ENCODE results near the gene GDI1. TPM values are rescaled to one million over a fixed set of nuclear protein-coding genes. Genes with fewer than 3 reads are reported as not detected.

Gene GDI1
- polyA plus RNA-seq, 2 of the 4 experiments (the other 2 are of a cell fraction), result 124 to 128 TPM

GRCh38 chrX:154466907-154467306 lies 30.0 kb downstream of the GDI1 start:
- POLR2A ChIA-PET, result no interaction called here

GRCh38 chrX:154467556-154467955 lies 30.6 kb downstream of the GDI1 start:
- DNase-seq (ENCODE audit: low read depth in 1 of 2, low spot score in 1 of 2) (no peak), ATAC-seq (no peak), FAIRE-seq (no peak)
- no peaks in the 10 kb centered on the region for H3K4me1 ChIP-seq
- H3K27ac ChIP-seq, result no peak overlapping the region
- WGBS (ENCODE audit: missing lambda C conversion rate), result 95% methylated on average over 4 of the region's 21 CpGs
- H3K4me3 ChIP-seq, result no peak overlapping the region
- no peak overlapping the region for H3K4me2 ChIP-seq
- TF ChIP-seq POLR2AphosphoS2 (conservative IDR thresholded peaks at IDR 0.05; ENCODE audit: low read length), result no peak
- no peak for TF ChIP-seq MAX (IDR thresholded peaks at IDR 0.05)
- no peak for TF ChIP-seq PBX3 (IDR thresholded peaks at IDR 0.05)
- no peak for TF ChIP-seq KDM1A (IDR thresholded peaks at IDR 0.05; ENCODE audit: low read depth)
- no peak for TF ChIP-seq MAZ (IDR thresholded peaks at IDR 0.05; ENCODE audit: borderline replicate concordance, low read depth, low read length)
- no peak for TF ChIP-seq RNF2 (IDR thresholded peaks at IDR 0.05; ENCODE audit: borderline replicate concordance, low read depth)
- no peak for TF ChIP-seq FOXS1 (CRISPR knock-in tag; IDR thresholded peaks at IDR 0.05)
- no peak for TF ChIP-seq CHD2 (IDR thresholded peaks at IDR 0.05; ENCODE audit: low read length, partially characterized antibody)
- TF ChIP-seq HMGXB4 (CRISPR knock-in tag; IDR thresholded peaks at IDR 0.05; ENCODE audit: borderline replicate concordance), result no peak
- TF ChIP-seq CBX2 (IDR thresholded peaks at IDR 0.05; ENCODE audit: borderline replicate concordance, low read depth), result no peak
- TF ChIP-seq NFE2L2 (conservative IDR thresholded peaks at IDR 0.05; ENCODE audit: low read length), result no peak
- TF ChIP-seq POLR2A (IDR thresholded peaks at IDR 0.05; ENCODE audit: low read length), result no peak
- TF ChIP-seq ZC3H11A (IDR thresholded peaks at IDR 0.05), result no peak
- H3K9me3 ChIP-seq, result no peaks in the 10 kb centered on the region
- CTCF ChIA-PET, result no interaction called here
- POLR2A ChIA-PET, result no interaction called here

More at GRCh38 chrX:154466907-154467306, 30.0 kb downstream of the GDI1 start:
- Histone ChIP-seq H3K4me3 (no peak overlapping the region), H3K9me3 (no peaks in the 10 kb centered on the region), H3K27ac (no peak overlapping the region), H3K4me1 (no peaks in the 10 kb centered on the region), H3K4me2 (no peak overlapping the region)
- no peak for TF ChIP-seq BCL3 (IDR thresholded peaks at IDR 0.05)
- no peak for TF ChIP-seq HDAC2 (IDR thresholded peaks at IDR 0.05)
- TF ChIP-seq MAX (IDR thresholded peaks at IDR 0.05), result no peak
- WGBS (ENCODE audit: missing lambda C conversion rate), result 92% methylated on average over 9 of the region's 15 CpGs
- ATAC-seq, result no peak
- FAIRE-seq, result no peak
- CTCF ChIA-PET, result interaction anchor here (0.5 kb wide), 1 partner anchor 73 kb away, joined by 3 read pairs; no protein-coding TSS in a partner anchor
- no peak for DNase-seq (ENCODE audit: low read depth in 1 of 2, low spot score in 1 of 2)

- Histone ChIP-seq H3K4me3 (no peak overlapping the region), H3K4me2 (no peak overlapping the region), H3K4me1 (no peaks in the 10 kb centered on the region), H3K9me3 (no peaks in the 10 kb centered on the region), H3K27ac (no peak overlapping the region)
- ATAC-seq (no peak), DNase-seq (ENCODE audit: low read depth in 1 of 2, low spot score in 1 of 2) (no peak), FAIRE-seq (no peak)
- POLR2A ChIA-PET, result no interaction called here
- TF ChIP-seq CBX8 (IDR thresholded peaks at IDR 0.05) (no peak), FOSL2 (IDR thresholded peaks at IDR 0.05) (no peak), FOSL2 (CRISPR knock-in tag; IDR thresholded peaks at IDR 0.05) (no peak), ESRRA (IDR thresholded peaks at IDR 0.05; ENCODE audit: borderline replicate concordance, low read length) (no peak)
- WGBS (ENCODE audit: missing lambda C conversion rate), result 99% methylated on average over 10 of the region's 23 CpGs
- CTCF ChIA-PET, result no interaction called here
Observed at GRCh38 chrX:154468217-154468616, 31.3 kb downstream of the GDI1 start.
